MCF 10A (cell line): ENCODE measurements around the gene TSSK2. TPM values are rescaled to one million over a fixed set of nuclear protein-coding genes. Genes with fewer than 3 reads are reported as not detected.

Experiments
- BruUV-seq: library from RNA; stranded (reverse); fragments of 400-500 nt; replicated peaks from 2 replicates; lab custom pipeline; 2021; lab: Mats Ljungman, UMichigan
- CTCF ChIA-PET: fragments of 300-600 bp; sonication (Branson Sonifier 250); formaldehyde crosslinking; extraction: SDS; loops from one replicate; lab custom pipeline; 2021; ENCODE audit warnings: antibody characterized with exemption, inconsistent platforms; lab: Yijun Ruan, JAX
- POLR2A ChIA-PET: fragments of 300-600, 350-650 bp; sonication (Branson Sonifier 250); formaldehyde crosslinking; extraction: SDS; loops from one replicate; lab custom pipeline; 2020; ENCODE audit warnings: antibody characterized with exemption, inconsistent platforms; lab: Yijun Ruan, JAX
- DNase-seq: peaks from one replicate; pipeline ENCODE4 v3.0.0-alpha.2; 2018; ENCODE audit not compliant: unreplicated experiment
- H3K27ac Mint-ChIP-seq: one replicate; pipeline ENCODE4 v1.8.0; 2022; ENCODE audit warnings: mild to moderate bottlenecking, low read depth, mixed read lengths; ENCODE audit not compliant: unreplicated experiment
- H3K27me3 Mint-ChIP-seq: one replicate; pipeline ENCODE4 v1.8.0; 2022; ENCODE audit warnings: mixed read lengths; ENCODE audit not compliant: insufficient read depth, unreplicated experiment
- H3K36me3 Mint-ChIP-seq: one replicate; pipeline ENCODE4 v1.8.0; 2022; ENCODE audit warnings: mild to moderate bottlenecking, moderate library complexity, mixed read lengths; ENCODE audit not compliant: insufficient read depth, unreplicated experiment
- H3K4me1 Mint-ChIP-seq: one replicate; pipeline ENCODE4 v1.8.0; 2022; ENCODE audit warnings: mixed read lengths; ENCODE audit not compliant: insufficient read depth, unreplicated experiment
- H3K4me3 Mint-ChIP-seq: one replicate; pipeline ENCODE4 v1.8.0; 2022; ENCODE audit warnings: mild to moderate bottlenecking, moderate library complexity, mixed read lengths; ENCODE audit not compliant: unreplicated experiment
- H3K9me3 Mint-ChIP-seq: one replicate; pipeline ENCODE4 v1.8.0; 2022; ENCODE audit warnings: mixed read lengths; ENCODE audit not compliant: unreplicated experiment
- CTCF ChIP-seq: fragments of 200-600 bp; IDR thresholded peaks from one replicate; pipeline ENCODE4 v1.8.0; 2022; ENCODE audit warnings: antibody characterized with exemption, mild to moderate bottlenecking; ENCODE audit not compliant: unreplicated experiment
- intact Hi-C: fragments of 100-400 bp; cut with micrococcal nuclease; formaldehyde crosslinking; loops from 2 replicates; pipeline ENCODE4 v1.14.1; 2022
- total RNA-seq: library from RNA; stranded (reverse); gene quantifications from 2 replicates; pipeline ENCODE4 v1.2.3, GENCODE V29; 2022

Gene TSSK2
- total RNA-seq, 1 experiment from 2014 or later: not detected

- Mint-ChIP-seq H3K4me1 (peaks cover 34% of the 10 kb centered on the region), H3K27ac (no peak overlapping the region), H3K4me3 (no peak overlapping the region), H3K27me3 (no peaks in the 10 kb centered on the region), H3K9me3 (no peaks in the 10 kb centered on the region), H3K36me3 (peaks cover 14% of the 10 kb centered on the region)
- BruUV-seq: no TSS peak
- ChIA-PET POLR2A (interaction anchor here (0.6 to 4.0 kb wide), 4 partner anchors 10 to 134 kb away, joined by 3 to 43 read pairs (median 8); partner anchors contain the start of genes DGCR2 and ESS2), CTCF (interaction anchor here (0.6 to 1.8 kb wide), 5 partner anchors 8 to 131 kb away, joined by 3 to 9 read pairs (median 5); partner anchors contain the start of gene DGCR2)
- no peak for DNase-seq
- TF ChIP-seq CTCF: no peak
- intact Hi-C loops: no loop called here
These were observed 20.0 kb upstream of the TSSK2 start for GRCh38 chr22:19111140-19111539.

- no TSS peak for BruUV-seq
- H3K4me1 Mint-ChIP-seq: peaks cover 34% of the 10 kb centered on the region
- no peak overlapping the region for H3K27ac Mint-ChIP-seq
- H3K36me3 Mint-ChIP-seq: peaks cover 14% of the 10 kb centered on the region
- POLR2A ChIA-PET: interaction anchor here (0.6 to 4.0 kb wide), 5 partner anchors 9 to 134 kb away, joined by 3 to 43 read pairs (median 4); partner anchors contain the start of genes DGCR2 and ESS2
- CTCF ChIA-PET: interaction anchor here (0.6 to 1.8 kb wide), 4 partner anchors 8 to 63 kb away, joined by 4 to 9 read pairs (median 5); partner anchors contain the start of gene DGCR2
- H3K9me3 Mint-ChIP-seq: no peaks in the 10 kb centered on the region
- intact Hi-C loops: no loop called here
- TF ChIP-seq CTCF: no peak
- H3K27me3 Mint-ChIP-seq: no peaks in the 10 kb centered on the region
- no peak for DNase-seq
- H3K4me3 Mint-ChIP-seq: no peak overlapping the region
These were observed 19.5 kb upstream of the TSSK2 start for GRCh38 chr22:19111584-19111983.

- no peak overlapping the region for H3K4me3 Mint-ChIP-seq
- CTCF ChIA-PET: interaction anchor here (0.6 kb wide), 1 partner anchor 616 kb away, joined by 3 read pairs; no protein-coding TSS in a partner anchor
- H3K4me1 Mint-ChIP-seq: peaks cover 22% of the 10 kb centered on the region
- H3K9me3 Mint-ChIP-seq: no peaks in the 10 kb centered on the region
- no peak for DNase-seq
- no peaks in the 10 kb centered on the region for H3K27me3 Mint-ChIP-seq
- POLR2A ChIA-PET: interaction anchor here (4.0 kb wide), 1 partner anchor 7 kb away, joined by 43 read pairs; the partner anchor contains the start of gene DGCR2
- TF ChIP-seq CTCF: no peak
- no peak overlapping the region for H3K27ac Mint-ChIP-seq
- H3K36me3 Mint-ChIP-seq: peaks cover 21% of the 10 kb centered on the region
- intact Hi-C loops: no loop called here
- no TSS peak for BruUV-seq
These were observed 17.7 kb upstream of the TSSK2 start for GRCh38 chr22:19113429-19113828.

GRCh38 chr22:19114984-19115552 is 16.0 kb upstream of the TSSK2 start:
- Mint-ChIP-seq H3K27me3 (no peaks in the 10 kb centered on the region), H3K36me3 (peaks cover 22% of the 10 kb centered on the region), H3K27ac (no peak overlapping the region), H3K4me1 (peaks cover 9% of the 10 kb centered on the region), H3K9me3 (no peaks in the 10 kb centered on the region), H3K4me3 (no peak overlapping the region)
- DNase-seq: no peak
- ChIA-PET POLR2A (interaction anchor here (0.9 to 1.2 kb wide), 2 partner anchors 15 to 25 kb away, joined by 3 to 4 read pairs; no protein-coding TSS in a partner anchor), CTCF (interaction anchor here (0.6 to 1.2 kb wide), 5 partner anchors 8 to 161 kb away, joined by 3 to 5 read pairs (median 3); no protein-coding TSS in a partner anchor)
- TF ChIP-seq CTCF: no peak
- BruUV-seq: no TSS peak
- intact Hi-C loops: no loop called here
